Lower leg skin (tissue), 4 donors: ENCODE measurements around the gene LPIN1. TPM values are rescaled to one million over a fixed set of nuclear protein-coding genes. Genes with fewer than 3 reads are reported as not detected.

Source experiments
- DNase-seq, 2 donors: peaks; one replicate each; pipeline ENCODE4 v3.0.0-alpha.2; 2019; ENCODE audit warnings: low spot score in 2 of 2
- H3K4me3 ChIP-seq: fragments of 200-600 bp; sonication (generic); 2 replicates; pipeline ENCODE4 v1.5.1; 2017; ENCODE audit warnings: mild to moderate bottlenecking, low read depth; ENCODE audit not compliant: poor library complexity, severe bottlenecking
- POLR2A ChIP-seq, 2 donors: fragments of 450-650 bp; IDR thresholded peaks; one replicate each; pipeline ENCODE4 v1.6.1; 2016 to 2017; ENCODE audit warnings: antibody characterized with exemption in 2 of 2, mild to moderate bottlenecking in 1 of 2, moderate library complexity in 1 of 2
- WGBS, 2 donors: methylation state at CpG; one replicate each; pipeline ENCODE4 v1.1.5; 2018; 5-methylcytosine and 5-hydroxymethylcytosine counted together
- intact Hi-C: fragments of 100-400 bp; cut with DNase I; formaldehyde crosslinking; loops from one replicate; pipeline ENCODE4 v1.15.0; 2023; ENCODE audit warnings: low total_unique reads
- total RNA-seq, 4 donors: library from RNA; depleted of rRNA; stranded (reverse); fragments of >200 nt; gene quantifications; one replicate each; pipeline ENCODE4 v1.1.0, GENCODE V29; 2016
- TF ChIP-seq, protein P1 (sequence below), 3 donors: fragments of 450-650 bp; IDR thresholded peaks; one replicate each; pipeline ENCODE4 v1.5.1; 2016; ENCODE audit warnings: antibody characterized with exemption in 3 of 3, mild to moderate bottlenecking in 3 of 3, moderate library complexity in 2 of 3

Gene LPIN1
- total RNA-seq, 4 donors from 2014 or later, result 15.6 to 45.8 (median 35.0) TPM

DNA sequence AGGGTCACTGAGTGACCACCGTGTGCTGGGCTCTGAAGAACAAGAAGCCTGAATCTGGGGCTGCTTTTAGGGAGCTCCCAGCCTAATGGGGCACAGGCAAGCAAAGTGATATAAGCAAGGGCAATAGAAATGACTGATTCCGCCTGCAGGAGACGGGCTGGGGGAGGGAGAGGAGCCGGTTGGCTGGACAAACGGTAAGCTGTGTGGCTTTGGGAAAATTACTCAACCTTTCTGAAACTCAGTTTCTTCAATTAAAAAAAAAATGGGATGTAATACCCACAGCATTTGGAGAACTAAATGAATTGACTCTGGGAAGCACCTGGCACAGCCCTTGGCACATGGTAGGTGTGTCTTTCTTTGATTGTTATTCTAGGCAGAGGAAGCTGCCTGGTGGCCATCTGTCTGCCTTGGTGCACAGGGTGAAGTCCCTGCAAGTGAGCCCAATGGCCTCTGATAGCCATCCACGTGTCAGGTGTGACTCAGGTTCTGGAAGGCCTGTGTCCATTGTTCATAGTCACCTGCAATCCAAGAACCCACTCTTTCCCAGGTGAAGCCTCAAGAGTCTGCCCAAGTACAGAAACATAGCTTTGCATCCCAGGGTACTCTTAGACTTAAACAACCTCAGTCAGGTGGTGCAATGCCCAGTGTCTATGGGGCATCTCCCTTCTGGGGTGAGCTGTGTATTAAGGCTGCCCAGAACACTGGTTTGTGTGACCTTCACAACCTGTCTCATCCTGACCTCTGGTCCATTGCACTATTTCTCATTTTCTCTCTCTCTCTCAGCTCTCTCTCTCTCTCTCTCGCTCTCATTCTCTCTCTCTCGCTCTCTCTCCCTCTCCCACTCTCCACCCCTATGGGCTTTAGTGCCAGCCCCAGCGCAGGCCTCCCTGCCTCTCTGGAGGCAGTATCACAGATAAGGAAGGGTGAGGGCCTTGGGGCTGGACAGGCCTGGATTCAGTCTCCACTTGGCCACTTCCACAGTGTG, 46.5 kb upstream of the LPIN1 start:
- TF ChIP-seq, protein P1, sequence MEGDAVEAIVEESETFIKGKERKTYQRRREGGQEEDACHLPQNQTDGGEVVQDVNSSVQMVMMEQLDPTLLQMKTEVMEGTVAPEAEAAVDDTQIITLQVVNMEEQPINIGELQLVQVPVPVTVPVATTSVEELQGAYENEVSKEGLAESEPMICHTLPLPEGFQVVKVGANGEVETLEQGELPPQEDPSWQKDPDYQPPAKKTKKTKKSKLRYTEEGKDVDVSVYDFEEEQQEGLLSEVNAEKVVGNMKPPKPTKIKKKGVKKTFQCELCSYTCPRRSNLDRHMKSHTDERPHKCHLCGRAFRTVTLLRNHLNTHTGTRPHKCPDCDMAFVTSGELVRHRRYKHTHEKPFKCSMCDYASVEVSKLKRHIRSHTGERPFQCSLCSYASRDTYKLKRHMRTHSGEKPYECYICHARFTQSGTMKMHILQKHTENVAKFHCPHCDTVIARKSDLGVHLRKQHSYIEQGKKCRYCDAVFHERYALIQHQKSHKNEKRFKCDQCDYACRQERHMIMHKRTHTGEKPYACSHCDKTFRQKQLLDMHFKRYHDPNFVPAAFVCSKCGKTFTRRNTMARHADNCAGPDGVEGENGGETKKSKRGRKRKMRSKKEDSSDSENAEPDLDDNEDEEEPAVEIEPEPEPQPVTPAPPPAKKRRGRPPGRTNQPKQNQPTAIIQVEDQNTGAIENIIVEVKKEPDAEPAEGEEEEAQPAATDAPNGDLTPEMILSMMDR (IDR thresholded peaks at IDR 0.05), result no peak
- TF ChIP-seq POLR2A (IDR thresholded peaks at IDR 0.05), result no peak
- intact Hi-C loops, result no loop called here
- DNase-seq, result no peak
- H3K4me3 ChIP-seq, result no peak overlapping the region
- WGBS, 2 donors, result 71 to 77% methylated on average over 9 of the region's 9 CpGs

DNA sequence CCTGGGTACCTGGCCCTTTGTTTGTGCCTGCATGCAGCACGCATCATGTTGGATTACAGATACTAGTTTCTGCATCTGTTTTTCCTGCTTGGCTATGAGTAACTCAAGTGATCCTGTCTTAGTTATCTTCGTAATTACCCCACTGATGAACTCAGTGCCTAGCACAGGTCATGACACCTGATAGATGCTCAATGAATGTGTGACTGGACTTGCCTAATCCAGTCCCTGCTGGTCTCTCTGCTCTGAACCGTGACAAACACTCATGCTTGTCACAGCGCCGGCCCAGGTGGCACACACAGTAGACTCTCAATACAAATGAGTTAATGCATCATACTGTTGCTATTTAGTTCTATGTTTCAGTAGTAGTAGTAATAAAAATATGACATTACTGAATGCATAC, 45.2 kb upstream of the LPIN1 start:
- intact Hi-C loops, result no loop called here
- no peak for TF ChIP-seq POLR2A (IDR thresholded peaks at IDR 0.05)
- TF ChIP-seq, protein P1 (IDR thresholded peaks at IDR 0.05), result no peak
- H3K4me3 ChIP-seq, result no peak overlapping the region
- 79 to 90% methylated on average over 5 of the region's 5 CpGs for WGBS, 2 donors
- no peak for DNase-seq

DNA sequence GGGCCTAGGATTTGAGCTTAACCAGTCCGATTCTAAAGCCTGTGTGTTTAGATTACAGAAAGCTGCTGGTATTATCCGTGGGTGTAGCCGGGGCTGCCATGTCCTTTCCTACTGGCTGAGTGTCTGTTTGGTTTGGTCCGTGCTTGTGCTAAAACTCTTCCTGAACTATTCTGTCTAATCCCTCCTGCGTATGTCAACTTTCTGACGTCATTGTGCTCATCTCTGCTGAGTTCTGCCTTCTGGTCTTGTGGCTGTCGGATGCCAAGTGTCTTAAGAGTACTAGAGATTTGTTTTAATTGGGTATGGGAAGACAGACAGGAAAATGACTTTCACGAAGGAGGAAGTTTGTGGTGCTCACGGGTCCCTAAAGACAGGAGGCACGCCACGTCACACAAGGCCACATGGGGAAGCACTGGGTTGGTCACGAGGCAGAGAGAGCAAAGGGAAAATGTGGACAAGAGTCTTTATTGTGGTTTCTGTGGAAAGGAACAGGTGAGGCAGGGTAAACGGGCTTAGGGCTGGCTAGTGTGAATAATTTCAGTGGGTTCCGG, 44.6 kb upstream of the LPIN1 start:
- peak in 1 of 2 donors; percentile 59 for DNase-seq
- H3K4me3 ChIP-seq, result no peak overlapping the region
- TF ChIP-seq, protein P1 (IDR thresholded peaks at IDR 0.05), result no peak
- TF ChIP-seq POLR2A (IDR thresholded peaks at IDR 0.05), result no peak
- WGBS, 2 donors, result 72 to 76% methylated on average over 14 of the region's 14 CpGs
- intact Hi-C loops, result no loop called here

DNA sequence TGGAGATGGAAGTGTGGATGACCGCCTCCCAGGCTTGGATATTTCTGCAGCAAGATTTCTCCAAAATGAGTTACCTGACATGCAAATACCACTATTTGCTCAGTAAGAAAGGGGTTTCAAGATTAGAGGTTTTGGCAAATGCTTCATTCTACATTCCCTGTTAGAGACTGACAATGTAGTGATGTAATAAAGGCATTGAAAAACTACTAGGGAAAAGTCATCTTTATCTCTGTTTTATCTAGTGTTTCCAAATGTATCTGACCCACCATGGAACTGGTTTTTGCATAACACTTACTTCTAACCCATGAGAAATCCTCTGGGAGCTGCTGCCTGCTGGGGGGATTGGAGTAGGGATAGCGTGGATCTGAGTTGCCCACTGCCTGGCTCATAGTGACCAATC, 43.5 kb upstream of the LPIN1 start:
- TF ChIP-seq, protein P1 (IDR thresholded peaks at IDR 0.05), result no peak
- no peak for TF ChIP-seq POLR2A (IDR thresholded peaks at IDR 0.05)
- no peak for DNase-seq
- WGBS, 2 donors, result 96 to 98% methylated on average over 2 of the region's 2 CpGs
- no peak overlapping the region for H3K4me3 ChIP-seq
- intact Hi-C loops, result no loop called here

DNA sequence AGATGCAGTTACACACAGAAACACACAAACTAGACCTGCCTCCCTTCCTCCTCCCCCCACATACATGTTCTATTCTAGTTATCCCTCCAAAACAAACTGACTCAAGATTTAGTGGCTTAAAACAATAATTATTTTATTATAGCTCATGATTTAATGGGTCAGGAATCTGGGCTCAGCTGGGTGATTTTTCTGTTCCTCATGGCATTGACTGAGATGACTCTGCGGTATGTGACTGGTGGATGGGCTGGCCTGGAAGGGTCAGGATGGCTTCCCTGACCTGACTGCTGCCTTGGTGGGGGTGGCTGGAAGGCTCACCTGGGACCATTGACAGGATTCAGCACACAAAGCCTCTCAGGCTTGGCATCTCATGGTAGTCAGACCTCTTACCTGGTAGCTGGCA, 42.7 kb upstream of the LPIN1 start:
- 63 to 65% methylated on average over 1 of the region's 1 CpG for WGBS, 2 donors

More for the DNA sequence above, 42.7 kb upstream of the LPIN1 start:
- no peak overlapping the region for H3K4me3 ChIP-seq
- no peak for TF ChIP-seq POLR2A (IDR thresholded peaks at IDR 0.05)
- TF ChIP-seq, protein P1 (IDR thresholded peaks at IDR 0.05), result no peak
- intact Hi-C loops, result no loop called here
- DNase-seq, result no peak
